Lower lobe of right lung (tissue), 2 donors: ENCODE data around the gene HYAL4. TPM values are rescaled to one million over a fixed set of nuclear protein-coding genes. Genes with fewer than 3 reads are reported as not detected.

Experiments
- ATAC-seq, 2 donors: fragments of 200-7000 bp; cut with Tn5 transposase; one replicate each; pipeline ENCODE4 v1.9.1; 2020 to 2022; ENCODE audit warnings: mild to moderate bottlenecking in 2 of 2, moderate library complexity in 2 of 2
- DNase-seq: peaks from one replicate; pipeline ENCODE4 v3.0.0-alpha.2; 2020
- H3K27ac ChIP-seq: fragments of 200-600 bp; one replicate; pipeline ENCODE4 v1.8.0; 2022
- H3K27me3 ChIP-seq: fragments of 200-600 bp; one replicate; pipeline ENCODE4 v1.8.0; 2022; ENCODE audit warnings: low read depth
- H3K36me3 ChIP-seq: fragments of 200-600 bp; one replicate; pipeline ENCODE4 v1.8.0; 2022; ENCODE audit warnings: mild to moderate bottlenecking
- H3K4me1 ChIP-seq: fragments of 200-600 bp; one replicate; pipeline ENCODE4 v1.8.0; 2022
- H3K4me3 ChIP-seq: fragments of 200-600 bp; one replicate; pipeline ENCODE4 v1.8.0; 2022; ENCODE audit warnings: mild to moderate bottlenecking
- H3K9me3 ChIP-seq: fragments of 200-600 bp; one replicate; pipeline ENCODE4 v1.8.0; 2022
- intact Hi-C: fragments of 100-400 bp; cut with DNase I; formaldehyde crosslinking; loops from one replicate; pipeline ENCODE4 v1.11.0; 2022
- total RNA-seq: library from RNA; stranded (reverse); fragmentation: NEBNext Ultra II Directional; extraction: Animal tissue kit (Norgen Biotek cat#: 25700); gene quantifications from one replicate; pipeline ENCODE4 v1.2.1, GENCODE V29; 2021
- TF ChIP-seq, protein P1 (sequence below): fragments of 200-600 bp; IDR thresholded peaks from one replicate; pipeline ENCODE4 v1.8.0; 2022; ENCODE audit warnings: antibody characterized with exemption, mild to moderate bottlenecking
- donor health status: DM: no; HTN: yes; CAD: no; lungs with severe emphysema.

Gene HYAL4
- total RNA-seq, 1 donor from 2014 or later: not detected

DNA sequence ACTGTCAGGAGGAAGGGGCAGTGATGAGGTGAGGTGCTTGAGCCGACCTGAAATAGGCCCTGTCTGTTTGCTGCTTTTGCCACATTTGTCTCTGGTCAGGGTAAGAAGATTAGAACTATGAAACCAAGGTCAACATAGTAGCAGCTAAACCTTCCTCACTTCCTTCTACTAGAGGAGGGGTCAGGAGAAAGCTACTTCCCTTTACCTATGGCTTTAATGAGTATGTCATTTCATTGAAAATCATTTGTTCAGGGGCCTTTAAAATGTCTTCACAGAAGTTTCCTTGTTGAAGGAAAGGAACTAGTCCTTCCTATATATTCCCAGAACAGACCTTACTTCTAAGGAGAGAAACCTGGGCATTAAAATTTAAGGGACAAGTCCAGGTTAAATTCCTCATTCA, 19.0 kb downstream of the HYAL4 start:
- TF ChIP-seq, protein P1, sequence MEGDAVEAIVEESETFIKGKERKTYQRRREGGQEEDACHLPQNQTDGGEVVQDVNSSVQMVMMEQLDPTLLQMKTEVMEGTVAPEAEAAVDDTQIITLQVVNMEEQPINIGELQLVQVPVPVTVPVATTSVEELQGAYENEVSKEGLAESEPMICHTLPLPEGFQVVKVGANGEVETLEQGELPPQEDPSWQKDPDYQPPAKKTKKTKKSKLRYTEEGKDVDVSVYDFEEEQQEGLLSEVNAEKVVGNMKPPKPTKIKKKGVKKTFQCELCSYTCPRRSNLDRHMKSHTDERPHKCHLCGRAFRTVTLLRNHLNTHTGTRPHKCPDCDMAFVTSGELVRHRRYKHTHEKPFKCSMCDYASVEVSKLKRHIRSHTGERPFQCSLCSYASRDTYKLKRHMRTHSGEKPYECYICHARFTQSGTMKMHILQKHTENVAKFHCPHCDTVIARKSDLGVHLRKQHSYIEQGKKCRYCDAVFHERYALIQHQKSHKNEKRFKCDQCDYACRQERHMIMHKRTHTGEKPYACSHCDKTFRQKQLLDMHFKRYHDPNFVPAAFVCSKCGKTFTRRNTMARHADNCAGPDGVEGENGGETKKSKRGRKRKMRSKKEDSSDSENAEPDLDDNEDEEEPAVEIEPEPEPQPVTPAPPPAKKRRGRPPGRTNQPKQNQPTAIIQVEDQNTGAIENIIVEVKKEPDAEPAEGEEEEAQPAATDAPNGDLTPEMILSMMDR: no peak
- intact Hi-C loops: loop anchor here (10.0 kb wide), 1 partner anchor 179 kb away; no protein-coding TSS in a partner anchor
- Histone ChIP-seq H3K4me3 (no peak overlapping the region), H3K9me3 (no peaks in the 10 kb centered on the region), H3K27me3 (no peaks in the 10 kb centered on the region), H3K36me3 (no peaks in the 10 kb centered on the region), H3K4me1 (peaks cover 6% of the 10 kb centered on the region), H3K27ac (no peak overlapping the region)
- no peak for ATAC-seq
- DNase-seq: no peak

DNA sequence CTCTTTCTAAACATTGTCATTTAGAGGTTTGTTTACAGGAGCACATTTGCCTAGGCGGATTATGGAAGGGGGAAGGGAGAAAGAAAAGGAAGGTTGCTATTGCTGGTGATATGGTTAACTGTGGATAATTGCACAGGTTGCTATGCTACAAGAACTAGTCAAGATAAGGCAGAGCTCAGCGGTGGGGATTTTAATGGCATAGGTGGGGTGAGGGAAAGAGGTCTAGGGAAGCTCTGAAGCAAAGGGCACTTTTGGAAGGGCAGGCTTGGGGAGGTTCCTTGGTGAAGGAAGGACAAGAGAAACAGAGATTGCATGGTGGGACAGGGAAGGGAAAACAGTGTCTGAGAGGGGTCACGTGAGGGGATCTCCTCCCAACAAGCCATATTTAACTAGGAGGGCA, 19.5 kb downstream of the HYAL4 start:
- no peak for DNase-seq
- no peaks in the 10 kb centered on the region for H3K9me3 ChIP-seq
- ATAC-seq: peak in 1 of 2 donors; percentile 23
- TF ChIP-seq, protein P1: no peak
- H3K4me1 ChIP-seq: peaks cover 6% of the 10 kb centered on the region
- H3K27me3 ChIP-seq: no peaks in the 10 kb centered on the region
- H3K36me3 ChIP-seq: no peaks in the 10 kb centered on the region
- intact Hi-C loops: loop anchor here (10.0 kb wide), 1 partner anchor 180 kb away; no protein-coding TSS in a partner anchor
- no peak overlapping the region for H3K4me3 ChIP-seq
- H3K27ac ChIP-seq: no peak overlapping the region

DNA sequence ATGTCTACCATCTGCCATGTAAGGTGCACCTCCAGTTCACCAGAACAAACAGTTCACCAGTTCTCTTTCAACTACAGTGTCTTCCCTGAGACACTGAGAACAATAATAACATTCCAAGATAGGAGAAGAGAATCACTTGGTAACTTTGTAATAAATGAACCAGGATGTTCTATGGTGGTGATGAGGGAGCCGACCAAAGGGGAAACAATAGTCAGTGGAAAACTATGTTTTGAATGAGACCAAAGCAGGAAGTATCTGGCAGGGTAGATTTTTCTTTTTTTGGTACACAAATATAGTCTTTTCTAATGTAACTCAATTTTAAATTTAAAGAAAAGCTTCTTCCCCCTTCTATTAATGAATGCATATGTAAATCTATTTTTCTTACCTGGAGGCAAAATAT, 20.0 kb downstream of the HYAL4 start:
- ATAC-seq (no peak), DNase-seq (no peak)
- H3K27ac ChIP-seq: no peak overlapping the region
- TF ChIP-seq, protein P1: no peak
- H3K27me3 ChIP-seq: no peaks in the 10 kb centered on the region
- H3K36me3 ChIP-seq: no peaks in the 10 kb centered on the region
- H3K4me1 ChIP-seq: peaks cover 6% of the 10 kb centered on the region
- intact Hi-C loops: loop anchor here (10.0 kb wide), 1 partner anchor 180 kb away; no protein-coding TSS in a partner anchor
- H3K9me3 ChIP-seq: no peaks in the 10 kb centered on the region
- H3K4me3 ChIP-seq: no peak overlapping the region

DNA sequence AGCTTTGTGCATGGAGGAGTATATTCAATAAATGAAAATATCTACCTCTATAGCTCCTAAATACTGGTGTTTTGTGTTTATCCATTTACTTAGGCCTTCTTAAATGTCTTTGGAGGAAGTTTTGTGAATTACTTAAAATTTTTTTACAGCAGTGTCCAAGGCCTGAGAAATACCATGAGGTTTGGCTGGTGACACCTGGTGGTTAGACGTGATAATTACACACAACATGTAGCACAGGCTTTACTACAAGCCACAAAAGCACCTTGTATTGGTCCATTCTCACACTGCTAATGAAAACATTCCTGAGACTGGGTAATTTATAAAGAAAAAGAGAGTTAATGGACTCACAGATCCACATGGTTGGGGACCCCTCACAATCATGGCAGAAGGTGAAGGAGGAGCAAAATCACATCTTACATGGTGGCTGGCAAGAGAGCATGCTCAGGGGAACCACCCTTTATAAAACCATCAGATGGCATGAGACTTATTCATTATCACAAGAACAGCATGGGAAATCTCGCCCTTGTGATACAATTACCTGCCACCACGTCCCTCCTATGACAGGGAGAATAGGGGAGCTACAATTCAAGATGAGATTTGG, 20.6 kb downstream of the HYAL4 start:
- Histone ChIP-seq H3K27me3 (no peaks in the 10 kb centered on the region), H3K4me1 (peaks cover 6% of the 10 kb centered on the region), H3K4me3 (no peak overlapping the region), H3K9me3 (no peaks in the 10 kb centered on the region), H3K36me3 (no peaks in the 10 kb centered on the region), H3K27ac (no peak overlapping the region)
- TF ChIP-seq, protein P1: peak; percentile 65
- peak; percentile 90 to 93 for ATAC-seq
- DNase-seq: no peak
- intact Hi-C loops: loop anchor here (10.0 kb wide), 1 partner anchor 181 kb away; no protein-coding TSS in a partner anchor

DNA sequence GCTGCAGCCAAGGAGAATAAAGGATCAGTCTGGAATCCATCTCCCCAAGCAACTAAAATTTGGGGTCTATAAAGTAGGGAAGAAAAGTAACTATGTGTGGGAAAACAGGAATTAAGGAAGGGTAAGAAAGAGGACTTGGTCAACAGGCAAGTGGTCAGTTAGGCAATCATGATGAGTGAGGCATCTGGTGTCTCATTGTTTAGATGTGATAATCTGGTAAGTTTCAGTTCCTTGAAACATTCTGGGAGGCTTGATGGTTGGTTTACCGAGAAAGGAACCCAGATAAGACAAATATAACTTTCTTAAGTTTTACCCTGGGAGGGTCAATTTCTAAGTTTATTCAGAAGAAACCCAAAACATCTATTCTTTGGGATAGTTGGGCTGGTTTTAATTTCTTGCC, 22.3 kb downstream of the HYAL4 start:
- Histone ChIP-seq H3K27ac (no peak overlapping the region), H3K4me1 (peaks cover 9% of the 10 kb centered on the region), H3K9me3 (no peaks in the 10 kb centered on the region), H3K4me3 (no peak overlapping the region), H3K27me3 (no peaks in the 10 kb centered on the region), H3K36me3 (no peaks in the 10 kb centered on the region)
- TF ChIP-seq, protein P1: no peak
- DNase-seq (no peak), ATAC-seq (peak in 1 of 2 donors; percentile 40)
- intact Hi-C loops: loop anchor here (10.0 kb wide), 1 partner anchor 182 kb away; no protein-coding TSS in a partner anchor
